ENCODE data around the gene TRPM8. TPM values are rescaled to one million over a fixed set of nuclear protein-coding genes. Genes with fewer than 3 reads are reported as not detected.

TRPM8 gene
- polyA plus RNA-seq, 2 of the 4 experiments (the other 2 are of a cell fraction), result 0.25 to 0.97 TPM

GRCh38 chr2:233993461-233993860 is 76.3 kb downstream of the TRPM8 start:
- CTCF ChIA-PET, result interaction anchor here (1.3 kb wide), 2 partner anchors 142 to 552 kb away, joined by 3 to 5 read pairs; no protein-coding TSS in a partner anchor
- Histone ChIP-seq H3K9me3 (no peaks in the 10 kb centered on the region), H3K4me1 (no peaks in the 10 kb centered on the region), H3K27ac (no peak overlapping the region), H3K4me2 (no peak overlapping the region), H3K4me3 (no peak overlapping the region)
- TF ChIP-seq EHMT2 (IDR thresholded peaks at IDR 0.05; ENCODE audit: low read depth), result no peak
- no peak for TF ChIP-seq JUN (IDR thresholded peaks at IDR 0.05)
- no peak for TF ChIP-seq REST (IDR thresholded peaks at IDR 0.05)
- TF ChIP-seq USF2 (IDR thresholded peaks at IDR 0.05), result no peak
- TF ChIP-seq BCL3 (IDR thresholded peaks at IDR 0.05), result no peak
- POLR2A ChIA-PET, result no interaction called here
- DNase-seq (ENCODE audit: low read depth in 1 of 2, low spot score in 1 of 2) (no peak), ATAC-seq (no peak), FAIRE-seq (no peak)
- WGBS (ENCODE audit: missing lambda C conversion rate), result 92% methylated on average over 1 of the region's 1 CpG

GRCh38 chr2:233994151-233994550 is 77.0 kb downstream of the TRPM8 start:
- TF ChIP-seq MAZ (IDR thresholded peaks at IDR 0.05; ENCODE audit: borderline replicate concordance, low read depth, low read length) (no peak), HOXB5 (CRISPR knock-in tag; IDR thresholded peaks at IDR 0.05) (no peak), JUNB (IDR thresholded peaks at IDR 0.05) (no peak), PBX3 (IDR thresholded peaks at IDR 0.05) (no peak), FOSB (CRISPR knock-in tag; IDR thresholded peaks at IDR 0.05) (no peak), ZSCAN20 (CRISPR knock-in tag; IDR thresholded peaks at IDR 0.05) (no peak), NFE2L2 (conservative IDR thresholded peaks at IDR 0.05; ENCODE audit: low read length) (no peak), KDM5A (IDR thresholded peaks at IDR 0.05) (no peak), CHD2 (IDR thresholded peaks at IDR 0.05; ENCODE audit: low read length, partially characterized antibody) (no peak)
- no peak for FAIRE-seq
- no peak for DNase-seq (ENCODE audit: low read depth in 1 of 2, low spot score in 1 of 2)
- Histone ChIP-seq H3K9me3 (no peaks in the 10 kb centered on the region), H3K27ac (no peak overlapping the region), H3K4me2 (no peak overlapping the region), H3K4me1 (no peaks in the 10 kb centered on the region), H3K4me3 (no peak overlapping the region)
- POLR2A ChIA-PET, result no interaction called here
- 70% methylated on average over 5 of the region's 5 CpGs for WGBS (ENCODE audit: missing lambda C conversion rate)
- CTCF ChIA-PET, result interaction anchor here (0.6 to 1.3 kb wide), 2 partner anchors 141 to 152 kb away, joined by 3 read pairs; no protein-coding TSS in a partner anchor
- no peak for ATAC-seq

- Histone ChIP-seq H3K4me2 (no peak overlapping the region), H3K9me3 (no peaks in the 10 kb centered on the region), H3K4me3 (no peak overlapping the region), H3K4me1 (no peaks in the 10 kb centered on the region), H3K27ac (no peak overlapping the region)
- CTCF ChIA-PET, result interaction anchor here (0.9 to 1.4 kb wide), 3 partner anchors 13 to 139 kb away, joined by 4 to 5 read pairs (median 5); no protein-coding TSS in a partner anchor
- POLR2A ChIA-PET, result no interaction called here
- 81% methylated on average over 5 of the region's 5 CpGs for WGBS (ENCODE audit: missing lambda C conversion rate)
- DNase-seq (ENCODE audit: low read depth in 1 of 2, low spot score in 1 of 2), result no peak
- no peak for ATAC-seq
- FAIRE-seq, result no peak
- no peak for TF ChIP-seq NR3C1 (IDR thresholded peaks at IDR 0.05)
- TF ChIP-seq NPAS2 (CRISPR knock-in tag; IDR thresholded peaks at IDR 0.05; ENCODE audit: borderline replicate concordance), result no peak
- no peak for TF ChIP-seq CBX2 (IDR thresholded peaks at IDR 0.05; ENCODE audit: borderline replicate concordance, low read depth)
- TF ChIP-seq EHF (CRISPR knock-in tag; IDR thresholded peaks at IDR 0.05), result no peak
- no peak for TF ChIP-seq HDAC2 (IDR thresholded peaks at IDR 0.05)
- TF ChIP-seq KDM1A (IDR thresholded peaks at IDR 0.05; ENCODE audit: low read depth), result no peak
- no peak for TF ChIP-seq ZSCAN20 (CRISPR knock-in tag; IDR thresholded peaks at IDR 0.05)
- TF ChIP-seq MYC (IDR thresholded peaks at IDR 0.05; ENCODE audit: borderline replicate concordance, low read length), result no peak
- TF ChIP-seq POLR2AphosphoS2 (conservative IDR thresholded peaks at IDR 0.05; ENCODE audit: low read length), result no peak
- no peak for TF ChIP-seq ELK1 (IDR thresholded peaks at IDR 0.05; ENCODE audit: low read depth, low read length)
- no peak for TF ChIP-seq SREBF2 (IDR thresholded peaks at IDR 0.05)
- no peak for TF ChIP-seq JUNB (IDR thresholded peaks at IDR 0.05)
- TF ChIP-seq FOSB (CRISPR knock-in tag; IDR thresholded peaks at IDR 0.05), result no peak
These were observed 78.8 kb downstream of the TRPM8 start for GRCh38 chr2:233996000-233996399.
